Fibroblast of pulmonary artery (primary cell): Measurements from ENCODE around the gene PRDX3.
A peak's percentile ranks its signal among the peaks of the same experiment; 100 is the strongest.

Experiments
- DNase-seq: peaks from one replicate; pipeline ENCODE4 v3.0.0-alpha.2; 2010; ENCODE audit warnings: low read depth
- H3K4me3 ChIP-seq: replicated peaks from 2 replicates; pipeline ENCODE4 v1.5.1; 2011; ENCODE audit warnings: low read depth, mild to moderate bottlenecking, control low read depth, low read length, moderate library complexity
- CTCF ChIP-seq: IDR thresholded peaks from 2 replicates; pipeline ENCODE4 v1.5.1; 2011; ENCODE audit warnings: mild to moderate bottlenecking, control low read depth, low read length, inconsistent platforms; ENCODE audit errors: missing control alignments

The PRDX3 gene

DNA sequence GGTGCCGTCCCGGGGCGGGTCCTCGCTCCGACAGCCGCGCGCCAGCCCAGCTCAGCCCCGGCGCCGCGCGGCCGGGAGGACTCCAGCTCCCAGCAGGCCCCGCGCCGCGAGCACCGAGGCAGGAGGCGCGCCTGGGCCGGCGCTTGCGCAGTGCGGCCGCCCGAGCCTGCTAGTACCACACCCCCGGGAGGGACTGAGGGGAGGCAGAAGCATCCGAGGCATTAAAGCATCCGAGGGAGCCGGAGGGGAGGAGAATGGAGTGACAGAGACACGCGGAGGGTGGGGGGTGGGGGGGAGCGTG lies 28.7 kb upstream of the PRDX3 start, which contains the start of gene GRK5:
Gene GRK5, plus strand, starts transcription at position 206 of the 301 bp plus-strand sequence. CDS start 347 bp downstream, outside the sequence.
- peak within 1 kb of the TSS; percentile 86 for H3K4me3 ChIP-seq
- TF ChIP-seq CTCF, result no peak
- peak; percentile 98 for DNase-seq

DNA sequence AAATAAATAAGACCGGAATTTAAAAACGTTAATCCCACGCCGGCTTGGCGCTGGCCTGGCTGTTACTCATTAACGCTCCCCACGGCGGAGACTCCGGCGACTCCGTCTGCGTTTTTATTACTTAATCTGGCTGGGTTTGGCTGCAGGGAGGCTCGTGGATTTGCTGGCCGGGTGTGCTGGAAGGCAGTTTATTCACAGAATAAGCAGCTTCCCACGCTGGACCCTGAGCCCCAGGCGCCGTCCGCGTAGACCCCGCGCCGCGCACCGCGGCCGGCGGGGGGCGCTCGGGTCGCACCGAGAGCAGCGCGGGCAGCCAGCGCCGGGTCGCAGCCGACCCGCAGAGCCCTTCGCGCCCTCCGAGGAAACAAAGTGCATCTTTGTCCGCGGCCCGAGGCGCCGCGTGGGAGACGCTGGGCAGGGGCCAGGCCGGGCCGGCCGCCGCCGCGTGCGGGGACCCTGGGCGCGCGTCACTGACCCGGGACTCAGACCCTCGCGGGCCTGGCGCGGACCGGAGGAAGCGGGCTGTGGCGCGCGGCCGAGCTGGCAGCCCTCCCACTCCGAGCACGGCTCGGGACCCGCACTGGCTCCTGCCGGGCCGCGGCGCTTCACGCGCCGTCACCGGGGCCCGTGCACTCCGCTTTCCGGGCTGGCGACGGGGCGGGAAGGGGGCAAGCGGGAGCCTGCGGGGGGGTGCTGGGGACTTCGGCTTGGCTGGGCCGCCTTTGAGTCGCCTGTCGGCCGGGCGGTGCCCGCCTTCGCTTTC lies 28.2 kb upstream of the PRDX3 start:
- peak; percentile 73 for DNase-seq
- peak; percentile 6 for TF ChIP-seq CTCF
- peak overlapping the region; percentile 86 for H3K4me3 ChIP-seq

DNA sequence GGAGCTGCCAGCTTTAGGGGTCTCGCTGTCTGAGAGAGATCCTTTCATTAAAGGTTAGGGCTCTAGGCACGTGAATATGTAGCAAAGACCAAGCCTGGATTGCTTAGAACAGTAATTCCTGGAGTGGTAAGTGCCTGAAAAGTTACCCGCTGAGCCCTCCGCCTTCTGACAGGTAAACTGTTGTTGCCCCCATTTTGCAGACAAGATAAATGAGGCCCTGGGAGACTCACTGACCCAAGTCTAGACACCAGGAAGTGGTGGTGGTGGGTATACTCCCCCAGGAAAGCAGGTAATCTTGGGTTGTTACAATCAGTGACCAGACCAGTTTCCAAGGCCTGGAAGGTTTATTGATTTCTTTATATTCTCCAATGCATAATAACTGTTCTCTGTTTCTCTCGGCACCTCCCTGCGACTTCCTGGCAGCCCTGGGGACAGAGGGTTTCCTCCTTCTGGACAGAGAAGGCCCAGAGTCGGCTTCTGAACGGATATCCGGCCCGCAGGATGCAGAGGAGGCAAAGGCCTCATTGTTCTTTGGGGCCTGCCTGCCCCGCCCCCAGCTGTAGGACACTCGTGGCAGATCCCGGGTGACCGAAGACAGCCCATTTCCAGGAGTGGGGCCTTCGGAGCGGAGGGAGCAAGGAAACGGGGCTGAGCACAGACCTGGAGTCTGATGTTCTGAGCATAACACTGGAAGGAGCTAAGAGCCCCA lies 27.4 kb upstream of the PRDX3 start:
- TF ChIP-seq CTCF, result no peak
- peak; percentile 57 for DNase-seq
- H3K4me3 ChIP-seq, result no peak overlapping the region

- no peak overlapping the region for H3K4me3 ChIP-seq
- TF ChIP-seq CTCF, result no peak
- no peak for DNase-seq
These were observed 24.4 kb upstream of the PRDX3 start for GRCh38 chr10:119203006-119203405.

DNA sequence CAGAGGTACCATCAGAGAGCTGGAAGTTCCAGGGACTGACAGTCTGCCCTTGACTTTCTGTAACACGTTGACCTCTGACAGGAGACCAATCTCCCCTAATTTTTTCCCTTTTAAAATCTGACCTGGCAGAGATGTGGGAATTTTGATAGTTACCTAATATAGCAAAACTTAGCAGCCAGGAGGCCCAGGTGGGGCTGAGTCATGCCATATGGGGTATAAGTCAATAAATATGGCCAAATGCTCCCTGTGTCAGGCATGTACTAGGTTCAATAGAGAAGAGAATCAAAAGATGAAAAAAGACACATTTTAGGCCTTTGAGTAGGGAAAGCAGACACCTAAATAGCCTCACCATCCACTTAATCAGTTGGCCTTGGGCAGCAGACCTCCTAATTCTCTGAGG lies 22.6 kb upstream of the PRDX3 start:
- no peak for DNase-seq
- H3K4me3 ChIP-seq, result no peak overlapping the region
- TF ChIP-seq CTCF, result no peak

DNA sequence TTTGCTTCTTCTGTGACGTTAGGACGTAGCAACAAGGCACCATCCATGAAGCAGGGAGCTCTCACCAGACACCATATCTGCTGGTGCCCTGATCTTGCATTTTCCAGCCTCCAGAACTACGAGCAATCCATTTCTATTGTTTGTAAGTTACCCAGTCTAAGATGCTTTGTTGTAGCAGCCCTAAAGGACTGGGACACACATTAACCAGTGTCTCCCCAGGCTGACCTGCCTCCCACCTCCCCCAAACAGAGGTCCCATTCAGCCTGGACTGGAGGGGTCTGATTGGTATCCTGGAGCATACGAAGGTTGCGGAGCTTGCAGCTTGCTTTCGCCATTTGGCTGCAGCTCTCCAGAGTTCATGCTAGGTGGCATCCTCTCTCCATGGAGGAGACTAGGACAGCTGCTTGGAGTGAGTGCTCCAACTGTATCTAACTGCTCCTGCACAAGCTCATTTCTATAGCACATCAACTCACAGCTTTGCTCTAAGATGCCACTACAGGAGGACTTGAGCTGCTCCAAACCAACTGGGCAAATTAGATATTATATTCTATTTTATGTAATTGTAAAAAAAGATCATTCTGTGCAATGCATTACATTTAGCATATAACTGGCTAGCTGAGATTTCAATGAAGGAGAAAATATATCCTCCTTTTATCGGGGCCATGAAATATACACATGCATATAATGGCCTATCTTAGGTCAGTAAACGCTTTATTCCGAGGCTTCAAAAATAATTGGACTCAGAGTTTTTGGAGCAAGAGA lies 20.8 kb upstream of the PRDX3 start:
- DNase-seq, result peak; percentile 91
- peak; percentile 93 for TF ChIP-seq CTCF
- H3K4me3 ChIP-seq, result no peak overlapping the region
